PC-3 (cell line): ENCODE measurements around the gene TXLNG. TPM values are rescaled to one million over a fixed set of nuclear protein-coding genes. Genes with fewer than 3 reads are reported as not detected.
A peak's percentile ranks its signal among the peaks of the same experiment; 100 is the strongest.

Source experiments
- ATAC-seq: fragments of 200-7000 bp; cut with Tn5 transposase; 2 replicates; pipeline ENCODE4 v1.9.1; 2020; ENCODE audit warnings: mild to moderate bottlenecking, moderate library complexity
- BruUV-seq: library from RNA; stranded (reverse); fragments of 400-500 nt; replicated peaks from 2 replicates; lab custom pipeline; 2021; lab: Mats Ljungman, UMichigan
- CTCF ChIA-PET: fragments of 300-600 bp; sonication (Branson Sonifier 250); formaldehyde crosslinking; loops from one replicate; lab custom pipeline; 2022; ENCODE audit warnings: antibody characterized with exemption; lab: Charles Lee
- POLR2A ChIA-PET: fragments of 300-600 bp; sonication (Branson Sonifier 250); formaldehyde crosslinking; loops from one replicate; lab custom pipeline; 2022; ENCODE audit warnings: antibody characterized with exemption; ENCODE audit not compliant: unreplicated experiment; lab: Charles Lee
- DNase-seq: peaks from one replicate; pipeline ENCODE4 v3.0.0-alpha.2; 2015
- H2AFZ ChIP-seq: fragments of 300-600 bp; sonication (generic); 2 replicates; pipeline ENCODE4 v1.6.0; 2016; ENCODE audit warnings: antibody characterized with exemption, low read length
- H3F3A ChIP-seq: fragments of 300-600 bp; sonication (generic); one replicate; pipeline ENCODE4 v1.6.0; 2017; ENCODE audit warnings: antibody characterized with exemption, low read length, control low read depth, mild to moderate bottlenecking; ENCODE audit not compliant: unreplicated experiment
- H3K27ac ChIP-seq: fragments of 300-600 bp; sonication (generic); 2 replicates; pipeline ENCODE4 v1.5.1; 2016; ENCODE audit warnings: mild to moderate bottlenecking, low read length
- H3K27me3 ChIP-seq: fragments of 300-600 bp; sonication (generic); 2 replicates; pipeline ENCODE4 v1.6.1; 2016; ENCODE audit warnings: low read length, mixed read lengths
- H3K36me3 ChIP-seq: fragments of 300-600 bp; sonication (generic); 2 replicates; pipeline ENCODE4 v1.6.1; 2016; ENCODE audit warnings: low read depth, mixed run types, low read length, mixed read lengths
- H3K4me1 ChIP-seq: fragments of 300-600 bp; sonication (generic); 2 replicates; pipeline ENCODE4 v1.5.1; 2016; ENCODE audit warnings: low read length; ENCODE audit not compliant: insufficient read depth
- H3K4me2 ChIP-seq: fragments of 300-600 bp; sonication (generic); 2 replicates; pipeline ENCODE4 v1.6.0; 2016; ENCODE audit warnings: low read length
- H3K4me3 ChIP-seq: fragments of 300-600 bp; sonication (generic); 2 replicates; pipeline ENCODE4 v1.5.1; 2016; ENCODE audit warnings: mild to moderate bottlenecking, low read length, mixed read lengths
- H3K79me2 ChIP-seq: fragments of 300-600 bp; sonication (generic); 2 replicates; pipeline ENCODE4 v1.6.1; 2017; ENCODE audit warnings: low read length, mixed read lengths
- H3K9ac ChIP-seq: fragments of 300-600 bp; sonication (generic); 2 replicates; pipeline ENCODE4 v1.6.0; 2016; ENCODE audit warnings: mild to moderate bottlenecking, low read length
- H3K9me2 ChIP-seq: fragments of 300-600 bp; sonication (generic); replicated peaks from 2 replicates; pipeline ENCODE4 v1.6.1; 2016; ENCODE audit warnings: mixed run types, low read length, mixed read lengths
- H3K9me3 ChIP-seq: fragments of 300-600 bp; sonication (generic); 2 replicates; pipeline ENCODE4 v1.6.1; 2016; ENCODE audit warnings: low read length, mixed read lengths
- H4K20me1 ChIP-seq: fragments of 300-600 bp; sonication (generic); 2 replicates; pipeline ENCODE4 v1.6.1; 2016; ENCODE audit warnings: low read length, mixed read lengths
- EZH2 ChIP-seq: fragments of 300-600 bp; sonication (generic); IDR thresholded peaks from one replicate; pipeline ENCODE4 v1.6.1; 2017; ENCODE audit warnings: antibody characterized with exemption, mild to moderate bottlenecking, low read length; ENCODE audit not compliant: unreplicated experiment
- EZH2phosphoT487 ChIP-seq: fragments of 300-600 bp; sonication (generic); IDR thresholded peaks from 2 replicates; pipeline ENCODE4 v1.6.1; 2018; ENCODE audit warnings: mild to moderate bottlenecking, antibody characterized with exemption, low read length, borderline replicate concordance
- intact Hi-C: fragments of 100-400 bp; cut with micrococcal nuclease; formaldehyde crosslinking; loops from 2 replicates; pipeline ENCODE4 v1.9.0; 2023
- total RNA-seq: library from RNA; depleted of rRNA; stranded (reverse); fragments of >200 nt; gene quantifications from 2 replicates; pipeline ENCODE4 v1.2.3, GENCODE V29; 2014
- TF ChIP-seq, protein P1 (sequence below): fragments of 300-600 bp; sonication (generic); conservative IDR thresholded peaks from 2 replicates; pipeline ENCODE4 v1.5.1; 2017; ENCODE audit warnings: antibody characterized with exemption, low read depth, mild to moderate bottlenecking, low read length

The TXLNG gene
- total RNA-seq, 1 experiment from 2014 or later = 17.1 TPM

DNA sequence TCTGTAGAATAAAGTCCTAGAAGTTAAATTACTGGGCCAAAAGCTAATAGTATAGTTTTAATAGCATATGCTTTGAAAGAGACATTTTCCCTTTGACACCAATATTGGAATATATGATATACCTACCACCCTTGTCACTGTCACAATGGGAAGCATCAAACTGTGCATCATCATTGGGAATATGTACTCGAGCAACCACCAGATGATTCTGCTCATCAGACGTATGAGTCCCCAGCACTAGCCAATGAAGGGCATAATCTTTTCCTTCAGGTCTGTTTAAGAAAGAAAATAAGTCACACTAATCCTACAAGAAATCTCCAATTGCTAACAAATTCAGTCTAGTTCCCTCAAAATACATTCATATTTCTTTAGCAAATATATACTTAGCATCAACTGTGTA lies 76.6 kb downstream of the TXLNG start:
- POLR2A ChIA-PET = no interaction called here
- H3K4me1 ChIP-seq = peaks cover 2% of the 10 kb centered on the region
- H3F3A ChIP-seq = no peaks in the 10 kb centered on the region
- no peak overlapping the region for H2AFZ ChIP-seq
- H3K27ac ChIP-seq = no peak overlapping the region
- BruUV-seq = no TSS peak
- no peak overlapping the region for H3K4me3 ChIP-seq
- CTCF ChIA-PET = no interaction called here
- no peaks in the 10 kb centered on the region for H3K27me3 ChIP-seq
- no peak for ATAC-seq
- peaks cover 98% of the 10 kb centered on the region for H3K79me2 ChIP-seq
- no peak overlapping the region for H3K4me2 ChIP-seq
- H4K20me1 ChIP-seq = peaks cover 37% of the 10 kb centered on the region
- intact Hi-C loops = no loop called here
- H3K9ac ChIP-seq = no peak overlapping the region
- no peaks in the 10 kb centered on the region for H3K9me2 ChIP-seq
- TF ChIP-seq EZH2 = no peak
- TF ChIP-seq, protein P1, sequence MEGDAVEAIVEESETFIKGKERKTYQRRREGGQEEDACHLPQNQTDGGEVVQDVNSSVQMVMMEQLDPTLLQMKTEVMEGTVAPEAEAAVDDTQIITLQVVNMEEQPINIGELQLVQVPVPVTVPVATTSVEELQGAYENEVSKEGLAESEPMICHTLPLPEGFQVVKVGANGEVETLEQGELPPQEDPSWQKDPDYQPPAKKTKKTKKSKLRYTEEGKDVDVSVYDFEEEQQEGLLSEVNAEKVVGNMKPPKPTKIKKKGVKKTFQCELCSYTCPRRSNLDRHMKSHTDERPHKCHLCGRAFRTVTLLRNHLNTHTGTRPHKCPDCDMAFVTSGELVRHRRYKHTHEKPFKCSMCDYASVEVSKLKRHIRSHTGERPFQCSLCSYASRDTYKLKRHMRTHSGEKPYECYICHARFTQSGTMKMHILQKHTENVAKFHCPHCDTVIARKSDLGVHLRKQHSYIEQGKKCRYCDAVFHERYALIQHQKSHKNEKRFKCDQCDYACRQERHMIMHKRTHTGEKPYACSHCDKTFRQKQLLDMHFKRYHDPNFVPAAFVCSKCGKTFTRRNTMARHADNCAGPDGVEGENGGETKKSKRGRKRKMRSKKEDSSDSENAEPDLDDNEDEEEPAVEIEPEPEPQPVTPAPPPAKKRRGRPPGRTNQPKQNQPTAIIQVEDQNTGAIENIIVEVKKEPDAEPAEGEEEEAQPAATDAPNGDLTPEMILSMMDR = no peak
- no peak for TF ChIP-seq EZH2phosphoT487
- DNase-seq = no peak
- H3K36me3 ChIP-seq = peaks cover 52% of the 10 kb centered on the region
- no peaks in the 10 kb centered on the region for H3K9me3 ChIP-seq

DNA sequence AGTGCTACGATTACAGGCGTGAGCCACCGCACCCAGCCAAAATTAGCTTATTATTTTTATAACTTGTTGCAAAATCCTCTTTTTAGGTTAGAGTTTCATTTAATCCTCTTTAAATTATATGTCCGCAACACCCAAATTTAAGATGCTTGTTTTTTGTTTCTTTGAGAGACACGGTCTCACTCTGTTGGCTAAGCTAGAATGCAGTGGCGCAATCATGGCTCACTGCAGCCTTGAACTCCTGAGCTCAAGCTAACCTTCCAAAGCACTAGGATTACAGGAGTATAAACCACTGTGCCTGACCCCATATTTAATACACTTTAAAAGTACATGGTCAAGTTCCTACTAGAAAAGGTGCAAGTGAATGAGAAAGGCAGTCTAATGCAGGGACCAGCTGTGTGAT lies 81.7 kb downstream of the TXLNG start:
- TF ChIP-seq EZH2 (no peak), EZH2phosphoT487 (no peak)
- TF ChIP-seq, protein P1 = no peak
- no peak overlapping the region for H2AFZ ChIP-seq
- H3K9me2 ChIP-seq = no peaks in the 10 kb centered on the region
- H3K9me3 ChIP-seq = no peaks in the 10 kb centered on the region
- no peak for DNase-seq
- intact Hi-C loops = no loop called here
- no TSS peak for BruUV-seq
- peak overlapping the region; percentile 87 for H3K4me3 ChIP-seq
- no peak overlapping the region for H3K27ac ChIP-seq
- peaks cover 22% of the 10 kb centered on the region for H3K4me1 ChIP-seq
- POLR2A ChIA-PET = no interaction called here
- H4K20me1 ChIP-seq = peaks cover 36% of the 10 kb centered on the region
- no peak overlapping the region for H3K9ac ChIP-seq
- peak overlapping the region; percentile 97 for H3K4me2 ChIP-seq
- peaks cover 21% of the 10 kb centered on the region for H3K36me3 ChIP-seq
- H3K79me2 ChIP-seq = peaks cover 70% of the 10 kb centered on the region
- CTCF ChIA-PET = interaction anchor here (0.6 kb wide), 1 partner anchor 22 kb away, joined by 3 read pairs; no protein-coding TSS in a partner anchor
- ATAC-seq = no peak
- no peaks in the 10 kb centered on the region for H3K27me3 ChIP-seq
- no peaks in the 10 kb centered on the region for H3F3A ChIP-seq

DNA sequence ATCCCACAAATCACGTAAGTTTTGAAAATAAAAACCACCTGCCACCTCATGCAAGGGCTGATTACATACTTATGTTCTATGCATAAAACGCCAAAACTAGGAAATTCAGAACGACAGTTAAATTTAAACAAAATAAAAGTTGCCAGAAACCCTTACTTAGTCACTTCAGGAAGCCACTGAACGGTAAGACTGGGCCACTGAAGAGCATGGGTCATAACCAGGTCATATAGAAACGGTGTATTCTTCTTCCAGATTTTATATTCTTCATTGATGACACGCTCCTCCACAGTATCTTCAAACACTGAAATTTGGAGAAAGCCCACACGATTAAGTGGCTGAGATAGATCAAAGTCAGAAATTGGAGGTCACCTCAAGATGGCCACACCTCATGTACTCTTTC lies 82.7 kb downstream of the TXLNG start:
- Histone ChIP-seq H3K9me2 (no peaks in the 10 kb centered on the region), H3K9me3 (no peaks in the 10 kb centered on the region), H3K4me1 (peaks cover 32% of the 10 kb centered on the region), H3K4me2 (peak overlapping the region; percentile 97), H2AFZ (peak overlapping the region; percentile 12; the same call in 1 of the 2 replicates), H3K79me2 (peaks cover 60% of the 10 kb centered on the region), H3K4me3 (peak overlapping the region; percentile 87), H3K36me3 (peaks cover 13% of the 10 kb centered on the region), H3K9ac (peak overlapping the region; percentile 70), H3K27ac (no peak overlapping the region), H4K20me1 (peaks cover 28% of the 10 kb centered on the region), H3F3A (no peaks in the 10 kb centered on the region), H3K27me3 (no peaks in the 10 kb centered on the region)
- BruUV-seq = no TSS peak
- ATAC-seq = no peak
- ChIA-PET CTCF (no interaction called here), POLR2A (no interaction called here)
- intact Hi-C loops = no loop called here
- no peak for DNase-seq
- TF ChIP-seq, protein P1 = no peak
- TF ChIP-seq EZH2phosphoT487 (no peak), EZH2 (no peak)
